Loucy (cell line): ENCODE measurements around the gene WBP2.

ENCODE experiments used
- EZH2phosphoT487 ChIP-seq: fragments of 200-600 bp; IDR thresholded peaks from 2 replicates; pipeline ENCODE4 v1.6.1; 2018; ENCODE audit warnings: antibody characterized with exemption, mild to moderate bottlenecking, moderate library complexity, borderline replicate concordance
- TF ChIP-seq, protein P1 (sequence below): fragments of 200-600 bp; sonication (generic); conservative IDR thresholded peaks from 2 replicates; pipeline ENCODE4 v1.5.1; 2014; ENCODE audit warnings: mild to moderate bottlenecking, antibody characterized with exemption, low read length

DNA sequence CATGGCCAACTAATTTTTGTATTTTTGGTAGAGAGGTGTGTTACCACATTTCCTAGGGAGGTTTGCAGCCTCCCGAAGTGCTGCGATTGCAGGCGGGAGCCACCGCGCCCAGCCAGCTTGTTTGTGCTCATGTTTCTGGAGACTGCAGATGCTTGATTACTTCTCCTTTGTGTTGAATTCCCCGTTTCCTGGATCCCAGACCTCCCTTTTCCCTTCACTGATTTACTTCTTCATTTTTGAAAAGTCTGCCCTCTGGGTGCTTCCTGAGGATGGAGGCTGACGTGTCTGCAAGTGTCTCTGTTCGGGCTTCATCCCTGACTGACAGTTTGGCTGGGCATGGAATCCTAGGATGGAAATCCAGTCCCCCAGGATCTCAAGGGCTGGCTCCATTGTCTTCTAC, 30.3 kb upstream of the WBP2 start:
- TF ChIP-seq, protein P1, sequence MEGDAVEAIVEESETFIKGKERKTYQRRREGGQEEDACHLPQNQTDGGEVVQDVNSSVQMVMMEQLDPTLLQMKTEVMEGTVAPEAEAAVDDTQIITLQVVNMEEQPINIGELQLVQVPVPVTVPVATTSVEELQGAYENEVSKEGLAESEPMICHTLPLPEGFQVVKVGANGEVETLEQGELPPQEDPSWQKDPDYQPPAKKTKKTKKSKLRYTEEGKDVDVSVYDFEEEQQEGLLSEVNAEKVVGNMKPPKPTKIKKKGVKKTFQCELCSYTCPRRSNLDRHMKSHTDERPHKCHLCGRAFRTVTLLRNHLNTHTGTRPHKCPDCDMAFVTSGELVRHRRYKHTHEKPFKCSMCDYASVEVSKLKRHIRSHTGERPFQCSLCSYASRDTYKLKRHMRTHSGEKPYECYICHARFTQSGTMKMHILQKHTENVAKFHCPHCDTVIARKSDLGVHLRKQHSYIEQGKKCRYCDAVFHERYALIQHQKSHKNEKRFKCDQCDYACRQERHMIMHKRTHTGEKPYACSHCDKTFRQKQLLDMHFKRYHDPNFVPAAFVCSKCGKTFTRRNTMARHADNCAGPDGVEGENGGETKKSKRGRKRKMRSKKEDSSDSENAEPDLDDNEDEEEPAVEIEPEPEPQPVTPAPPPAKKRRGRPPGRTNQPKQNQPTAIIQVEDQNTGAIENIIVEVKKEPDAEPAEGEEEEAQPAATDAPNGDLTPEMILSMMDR: no peak
- TF ChIP-seq EZH2phosphoT487: no peak
